ENCODE measurements around the gene SLC6A7.

The SLC6A7 gene

DNA sequence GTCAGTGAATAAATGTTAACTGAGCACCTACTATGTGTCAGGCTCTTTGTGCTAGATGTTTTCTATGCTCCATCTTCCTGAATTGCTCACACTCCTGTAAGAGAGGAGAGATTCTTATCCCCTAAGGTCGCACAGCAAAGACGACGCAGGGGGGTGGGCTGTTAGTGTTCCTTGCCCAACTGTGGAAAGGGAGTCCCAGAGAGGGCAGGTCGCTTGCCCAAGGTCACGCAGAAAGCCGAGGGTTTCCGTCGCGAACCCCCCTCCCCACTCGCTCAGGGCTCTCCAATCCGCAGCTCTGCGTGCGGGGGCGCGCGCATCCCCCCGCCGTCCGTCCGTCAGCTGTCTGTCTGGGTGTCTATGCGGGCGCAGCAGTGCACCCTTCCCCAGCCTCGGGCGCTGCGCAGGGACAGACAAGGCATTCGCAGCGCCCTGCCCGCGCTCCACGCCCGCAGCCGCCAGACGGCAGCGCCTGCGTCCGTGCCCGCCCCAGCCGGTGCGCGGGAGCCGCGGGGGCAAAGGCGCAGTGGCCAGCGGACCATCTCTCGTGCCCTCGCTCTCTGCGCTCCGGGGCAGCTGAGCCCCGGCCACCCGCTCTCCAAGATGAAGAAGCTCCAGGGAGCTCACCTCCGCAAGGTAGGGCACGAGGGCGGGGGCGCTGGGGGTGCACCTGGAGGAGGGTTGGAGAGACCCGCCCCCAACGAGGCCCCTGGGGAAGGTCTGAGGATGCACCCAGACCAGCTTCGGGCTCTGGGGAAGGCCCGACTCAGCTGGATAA lies at the start of gene SLC6A7:
Gene SLC6A7 (plus strand): TSS at position 335 of the 775 bp plus-strand sequence. CDS start 266 bp downstream, at position 601.
- H3K4me3 ChIP-seq, result no peak within 1 kb of the TSS
- no peak within 1 kb of the TSS for H3K27ac ChIP-seq

DNA sequence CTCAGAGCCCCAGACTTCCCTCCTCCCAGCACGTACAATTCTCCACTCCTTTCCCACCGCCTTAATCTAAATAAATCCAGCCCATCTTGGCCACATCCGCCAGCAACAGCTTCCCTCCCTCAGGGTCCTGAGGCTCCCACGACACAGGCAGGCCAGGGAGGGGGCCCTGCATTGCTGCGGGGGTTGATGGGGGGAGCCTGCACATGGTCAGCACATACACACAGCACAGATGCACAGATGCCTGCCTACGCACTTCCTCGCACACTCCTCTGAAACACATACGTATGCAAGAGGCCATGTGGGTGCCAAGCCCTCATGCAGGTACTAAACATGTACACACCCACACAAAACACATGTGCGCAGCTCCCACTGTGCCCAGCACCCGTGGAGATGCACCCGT lies 49.0 kb upstream of the SLC6A7 start:
- no peak overlapping the region for H3K4me3 ChIP-seq
- H3K27ac ChIP-seq, result peak overlapping the region in 19 of 21 experiments; percentile 8 to 89 (median 76)

DNA sequence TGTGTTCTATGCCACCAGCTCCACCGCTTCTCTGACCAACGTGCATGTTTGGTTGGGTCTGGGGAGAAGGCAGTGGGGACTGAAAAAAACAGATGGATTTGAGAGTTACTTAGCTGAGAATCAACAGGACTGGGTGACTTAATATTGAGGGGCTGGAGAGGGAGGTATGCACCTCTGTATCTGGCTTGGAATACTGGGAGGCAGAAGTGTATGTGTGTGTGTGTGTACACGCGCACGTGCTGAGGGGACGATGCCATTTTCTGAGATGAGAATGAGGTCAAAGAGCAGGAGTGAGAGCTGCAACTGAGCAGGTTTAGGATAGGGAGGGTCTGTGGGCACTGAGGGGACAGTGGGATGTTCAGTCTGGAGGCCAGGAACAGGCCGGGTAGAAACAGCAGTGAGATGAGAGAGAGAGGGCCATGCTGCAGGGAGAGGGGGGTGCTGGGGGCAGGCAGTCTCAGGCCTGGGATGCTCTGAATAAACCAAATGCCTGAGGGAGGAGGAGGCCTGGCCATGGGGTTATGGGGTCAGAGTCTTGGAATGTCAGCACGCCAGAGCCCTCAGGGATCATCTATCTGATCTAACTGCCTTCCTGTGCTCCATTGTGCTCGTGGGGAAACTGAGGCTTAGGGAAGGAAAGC lies 48.2 kb upstream of the SLC6A7 start:
- H3K27ac ChIP-seq, result peak overlapping the region in 18 of 21 experiments; percentile 2 to 89 (median 70)
- no peak overlapping the region for H3K4me3 ChIP-seq

DNA sequence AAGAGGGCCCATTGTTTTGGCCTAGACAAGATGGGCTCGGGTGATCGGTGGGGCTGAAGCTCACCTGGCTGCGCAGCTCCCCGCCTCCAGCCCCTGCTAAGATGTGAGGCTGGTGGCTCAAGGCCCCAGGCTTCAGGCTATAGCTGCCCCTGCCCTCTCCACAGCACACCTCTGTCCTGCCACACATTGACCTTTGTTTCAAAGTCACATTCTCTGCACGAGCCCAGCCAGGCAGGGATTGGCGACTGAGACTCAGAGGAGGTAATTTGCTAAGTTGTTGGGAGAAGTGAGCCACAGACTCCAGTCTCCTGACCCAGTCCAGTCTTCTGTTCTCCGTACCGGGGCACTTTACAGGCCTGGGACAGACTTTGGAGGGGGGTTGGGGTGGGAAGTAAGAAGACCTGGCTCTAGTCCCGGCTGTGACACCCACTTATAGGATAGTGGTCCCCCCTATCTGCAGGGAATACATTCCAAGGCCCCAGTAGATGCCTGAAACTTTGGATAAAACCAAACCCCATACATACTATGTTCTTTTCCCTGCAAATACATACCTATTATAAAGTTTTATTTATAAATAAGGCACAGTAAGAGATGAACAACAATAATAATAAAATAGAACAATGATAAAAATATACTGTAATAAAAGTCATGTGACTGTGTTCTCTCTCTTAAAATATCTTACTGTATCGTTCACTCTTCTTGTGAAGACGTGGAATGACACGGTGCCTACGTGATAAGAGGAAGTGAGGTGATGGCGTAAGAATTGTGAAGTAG lies 47.5 kb upstream of the SLC6A7 start:
- Histone ChIP-seq H3K4me3 (no peak overlapping the region), H3K27ac (peak overlapping the region in 18 of 21 experiments; percentile 2 to 89 (median 74))

DNA sequence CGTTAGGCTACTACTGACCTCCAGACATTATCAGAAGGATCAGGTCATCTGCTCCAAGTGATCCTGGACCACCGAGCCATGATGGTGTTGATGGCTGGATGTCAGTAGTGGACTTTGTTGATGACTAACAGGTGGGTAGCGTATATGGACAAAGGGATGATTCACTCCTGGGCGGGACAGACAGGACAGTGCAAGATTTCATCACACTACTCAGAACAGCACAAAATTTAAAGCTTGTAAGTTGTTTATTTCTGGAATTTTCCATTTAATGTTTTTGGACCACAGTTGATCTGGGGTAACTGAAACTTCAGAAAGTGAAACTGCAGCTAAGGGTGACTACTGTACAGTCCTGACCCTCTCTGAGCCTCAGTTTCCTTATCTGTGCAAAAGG lies 46.9 kb upstream of the SLC6A7 start:
- H3K4me3 ChIP-seq, result no peak overlapping the region
- H3K27ac ChIP-seq, result peak overlapping the region in 17 of 21 experiments; percentile 18 to 89 (median 78)

DNA sequence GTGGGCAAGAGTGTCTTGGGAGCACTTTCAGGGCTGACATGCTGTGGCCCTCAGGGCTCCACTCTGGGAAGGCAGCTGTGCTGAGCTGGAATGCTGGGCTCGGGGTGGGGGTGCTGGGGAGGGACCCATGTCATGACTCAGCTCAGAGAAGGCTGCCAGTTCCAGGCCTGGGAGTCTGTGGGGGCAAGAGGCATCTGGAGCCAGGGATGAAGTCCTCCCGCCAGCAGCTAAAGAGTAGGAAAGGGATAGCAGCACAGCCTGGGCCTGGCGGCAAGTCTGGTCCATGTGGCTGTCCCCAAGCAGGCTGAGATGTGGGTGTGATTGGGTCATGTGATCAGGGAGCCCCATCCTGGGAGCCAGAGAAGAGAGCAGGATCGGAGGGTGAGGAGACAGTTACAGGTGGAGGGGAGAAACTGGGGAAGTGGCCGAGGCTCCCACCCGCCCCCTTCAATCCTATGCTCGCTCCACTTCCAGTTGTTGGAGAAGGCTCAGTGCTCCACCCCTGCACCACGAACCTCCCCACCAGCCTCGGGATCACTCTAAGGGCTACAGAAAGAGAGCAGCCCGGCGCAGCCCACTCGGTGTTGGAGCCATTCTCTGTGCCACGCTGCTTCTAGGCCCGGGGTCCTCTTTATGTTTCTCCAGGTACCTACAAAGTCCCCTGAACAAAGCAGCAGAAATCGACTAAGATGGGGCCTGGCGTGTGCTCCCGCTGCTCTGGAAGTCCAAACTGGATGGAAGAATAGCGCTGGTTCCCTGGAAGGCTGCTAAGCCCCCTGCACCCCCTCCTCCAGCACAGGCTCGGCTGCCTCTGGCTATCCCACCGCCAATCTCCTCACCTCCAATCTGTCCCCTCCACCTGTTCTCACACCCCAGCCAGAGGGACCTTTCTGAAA lies 46.3 kb upstream of the SLC6A7 start:
- H3K4me3 ChIP-seq, result no peak overlapping the region
- H3K27ac ChIP-seq, result peak overlapping the region in 20 of 21 experiments; percentile 38 to 89 (median 76)

DNA sequence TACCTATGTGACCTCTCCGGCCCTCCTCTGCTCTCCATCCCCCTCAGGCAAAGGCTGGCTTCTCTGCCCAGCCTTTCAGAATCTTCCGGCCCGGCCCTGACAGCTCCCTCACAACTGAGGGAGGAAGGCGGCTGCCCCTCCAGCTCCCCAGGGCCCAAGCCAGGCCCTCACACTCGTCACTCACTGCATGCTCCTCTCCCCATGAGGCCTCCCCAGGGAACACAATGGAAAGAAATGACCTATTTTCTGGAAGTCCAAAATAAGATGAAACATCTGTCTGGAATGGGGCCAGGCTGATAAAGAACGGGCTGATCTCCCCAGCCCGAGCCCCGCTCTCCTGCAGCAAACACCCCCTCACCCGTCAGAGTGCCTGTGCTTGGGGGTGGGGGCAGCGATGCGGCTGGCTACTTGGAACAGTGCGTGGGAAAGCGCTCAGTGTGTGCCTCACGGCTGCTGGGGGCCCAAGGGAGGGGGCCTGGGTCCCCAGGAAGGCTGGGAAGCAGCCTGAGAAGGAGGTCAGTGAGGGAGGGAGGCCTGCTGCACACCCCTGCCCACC lies 45.5 kb upstream of the SLC6A7 start:
- Histone ChIP-seq H3K4me3 (no peak overlapping the region), H3K27ac (peak overlapping the region in 20 of 21 experiments; percentile 51 to 89 (median 76))

DNA sequence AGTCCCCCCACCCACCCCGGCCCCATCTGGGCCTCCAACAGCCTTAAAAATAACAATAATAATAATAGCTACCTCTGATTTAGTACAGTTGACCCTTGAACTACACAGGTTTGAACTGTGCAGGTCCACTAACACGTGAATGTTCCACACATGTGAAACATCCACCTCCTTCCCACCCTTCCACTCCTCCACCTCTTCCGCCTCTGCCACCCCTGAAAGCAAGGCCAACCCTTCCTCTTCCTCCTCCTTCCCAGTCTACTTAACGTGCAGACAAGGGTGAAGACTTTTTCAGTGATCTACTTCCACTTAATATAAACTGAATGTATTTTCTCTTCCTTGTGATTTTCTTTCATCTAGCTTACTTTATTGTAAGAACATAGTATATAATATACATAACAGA lies 45.0 kb upstream of the SLC6A7 start:
- Histone ChIP-seq H3K27ac (peak overlapping the region in 20 of 21 experiments; percentile 13 to 89 (median 74)), H3K4me3 (no peak overlapping the region)

DNA sequence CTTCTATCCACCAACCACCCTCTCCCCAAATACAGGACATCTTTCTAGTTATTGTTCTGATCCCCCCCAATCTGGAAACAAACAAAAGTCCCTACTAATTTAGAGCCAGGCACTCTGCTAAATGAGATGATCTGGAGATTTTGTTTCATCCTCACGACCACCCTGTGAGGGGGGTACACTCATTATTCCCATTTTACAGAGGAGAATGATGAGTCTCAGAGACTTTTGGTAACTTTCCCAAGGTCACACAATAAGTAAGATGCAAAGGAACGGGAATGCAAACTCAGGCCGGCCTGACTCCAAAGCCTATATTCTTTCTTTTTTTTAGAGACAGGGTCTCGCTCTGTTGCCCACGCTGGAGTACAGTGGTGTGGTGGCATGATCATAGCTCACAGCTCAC lies 43.6 kb upstream of the SLC6A7 start:
- Histone ChIP-seq H3K27ac (peak overlapping the region in 5 of 21 experiments; percentile 38 to 82 (median 74)), H3K4me3 (no peak overlapping the region)

DNA sequence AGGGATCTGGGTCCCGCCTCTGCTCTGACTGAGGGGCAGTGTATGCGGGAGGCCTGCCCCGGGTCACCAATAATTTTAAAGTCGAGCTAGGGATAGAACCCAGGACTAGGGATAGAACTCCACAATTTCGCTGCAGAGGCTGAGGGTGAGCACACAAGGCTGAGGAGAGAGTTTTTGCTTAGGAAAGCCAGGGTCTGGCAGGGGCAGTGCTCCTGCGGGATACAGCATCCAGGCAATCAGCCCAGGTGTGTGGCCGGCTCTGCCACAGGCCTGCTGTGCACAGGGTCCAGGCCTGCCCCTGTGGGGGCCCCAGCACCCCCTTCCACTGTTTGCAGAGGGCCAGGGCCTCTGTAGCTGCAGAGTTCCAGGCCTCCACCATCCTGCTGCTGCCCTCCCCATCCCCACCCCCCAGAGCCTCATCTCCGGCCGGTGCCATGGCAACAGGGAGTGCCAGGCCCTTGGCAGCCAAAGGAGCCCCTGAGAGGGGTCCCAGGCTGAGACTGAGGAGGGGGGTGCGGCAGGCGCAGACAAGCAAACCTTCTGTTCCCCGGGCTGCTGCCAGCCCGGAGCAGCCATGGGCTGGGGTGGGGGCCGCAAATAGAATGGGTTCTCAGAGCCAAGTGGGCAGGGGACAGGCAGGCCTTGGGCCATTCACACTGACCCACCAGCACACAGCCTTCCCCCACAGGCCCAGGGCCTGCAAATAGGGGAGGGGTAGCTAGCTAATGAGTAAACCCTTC lies 42.8 kb upstream of the SLC6A7 start:
- peak overlapping the region in 13 of 21 experiments; percentile 6 to 81 (median 51) for H3K27ac ChIP-seq
- H3K4me3 ChIP-seq, result no peak overlapping the region

DNA sequence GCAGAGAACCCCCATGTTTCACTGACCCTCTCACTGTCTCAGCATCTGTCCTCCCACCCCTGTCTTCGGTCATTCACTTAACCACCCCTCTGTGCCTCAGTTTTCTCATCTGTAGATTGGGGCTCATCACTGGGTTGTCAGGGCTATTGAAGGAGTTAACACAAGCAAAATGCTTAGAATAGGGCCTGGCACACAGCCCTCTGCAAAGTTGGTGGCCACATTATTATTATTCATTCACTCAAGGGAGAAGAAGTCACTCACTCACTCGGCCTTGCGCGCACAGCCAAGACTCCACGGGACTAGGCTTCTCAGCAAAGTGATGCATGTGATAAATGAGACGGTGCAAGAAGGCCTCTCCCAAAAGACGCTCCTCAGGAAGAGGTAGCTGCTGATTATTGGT lies 42.2 kb upstream of the SLC6A7 start:
- Histone ChIP-seq H3K27ac (peak overlapping the region in 11 of 21 experiments; percentile 6 to 81 (median 57)), H3K4me3 (no peak overlapping the region)

DNA sequence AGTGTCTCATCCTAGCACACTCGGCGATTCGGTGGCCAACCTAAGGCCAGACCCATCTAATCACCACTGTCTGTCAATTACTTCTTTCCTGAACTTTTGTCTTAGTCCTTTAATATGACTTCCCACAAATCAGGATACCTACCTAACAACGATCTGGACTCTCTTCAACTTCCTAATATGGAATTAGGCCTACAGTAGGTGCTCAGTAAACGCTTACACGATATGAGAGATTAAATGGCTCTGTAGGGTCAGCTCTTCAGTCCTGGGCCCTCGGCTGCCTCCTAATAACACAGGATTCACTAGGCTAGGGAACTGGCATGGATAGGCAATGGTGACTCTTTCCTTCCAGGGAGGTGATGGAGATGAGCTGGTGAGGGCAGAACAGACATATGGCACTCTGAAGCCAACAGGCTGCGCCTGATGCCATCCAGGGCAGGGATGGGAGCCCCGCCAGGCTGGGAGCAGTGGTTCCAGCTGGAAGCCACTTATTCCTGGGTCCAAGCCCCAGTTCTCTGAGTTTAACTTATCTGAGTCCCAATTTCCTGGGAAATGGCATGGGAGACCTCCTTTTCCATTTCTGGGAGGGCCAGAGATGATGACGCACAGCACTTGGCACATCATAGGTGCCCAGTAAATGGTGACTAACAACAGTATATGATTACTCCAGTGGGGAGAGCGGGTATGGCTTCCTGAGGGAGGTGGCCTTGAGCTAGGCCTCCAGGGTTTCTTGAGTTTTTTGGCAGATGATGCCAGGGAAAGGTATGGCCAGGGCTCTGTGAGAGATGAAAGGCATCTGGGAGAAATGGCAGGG lies 41.5 kb upstream of the SLC6A7 start:
- peak overlapping the region in 13 of 21 experiments; percentile 17 to 81 (median 57) for H3K27ac ChIP-seq
- H3K4me3 ChIP-seq, result no peak overlapping the region

DNA sequence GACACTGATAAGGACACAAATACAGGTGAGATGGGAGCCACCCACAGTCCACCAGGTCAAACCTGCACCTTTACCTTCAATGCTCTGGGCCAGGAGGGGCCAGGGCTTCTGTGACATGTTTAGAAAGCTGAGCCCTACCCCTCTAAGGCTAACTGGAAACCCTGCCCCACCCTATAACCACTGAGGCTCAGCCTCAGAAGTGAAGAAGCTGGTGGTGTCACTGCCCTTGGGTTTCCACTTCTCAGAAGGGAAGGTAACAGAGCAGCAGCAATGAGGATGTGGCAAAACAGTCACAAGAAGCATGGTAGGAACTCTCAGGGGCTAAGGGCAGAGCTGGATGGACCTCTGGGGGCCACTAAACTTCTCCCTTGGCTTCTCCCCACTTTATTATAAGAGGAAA lies 40.2 kb upstream of the SLC6A7 start:
- peak overlapping the region in 11 of 21 experiments; percentile 7 to 81 (median 44) for H3K27ac ChIP-seq
- no peak overlapping the region for H3K4me3 ChIP-seq

DNA sequence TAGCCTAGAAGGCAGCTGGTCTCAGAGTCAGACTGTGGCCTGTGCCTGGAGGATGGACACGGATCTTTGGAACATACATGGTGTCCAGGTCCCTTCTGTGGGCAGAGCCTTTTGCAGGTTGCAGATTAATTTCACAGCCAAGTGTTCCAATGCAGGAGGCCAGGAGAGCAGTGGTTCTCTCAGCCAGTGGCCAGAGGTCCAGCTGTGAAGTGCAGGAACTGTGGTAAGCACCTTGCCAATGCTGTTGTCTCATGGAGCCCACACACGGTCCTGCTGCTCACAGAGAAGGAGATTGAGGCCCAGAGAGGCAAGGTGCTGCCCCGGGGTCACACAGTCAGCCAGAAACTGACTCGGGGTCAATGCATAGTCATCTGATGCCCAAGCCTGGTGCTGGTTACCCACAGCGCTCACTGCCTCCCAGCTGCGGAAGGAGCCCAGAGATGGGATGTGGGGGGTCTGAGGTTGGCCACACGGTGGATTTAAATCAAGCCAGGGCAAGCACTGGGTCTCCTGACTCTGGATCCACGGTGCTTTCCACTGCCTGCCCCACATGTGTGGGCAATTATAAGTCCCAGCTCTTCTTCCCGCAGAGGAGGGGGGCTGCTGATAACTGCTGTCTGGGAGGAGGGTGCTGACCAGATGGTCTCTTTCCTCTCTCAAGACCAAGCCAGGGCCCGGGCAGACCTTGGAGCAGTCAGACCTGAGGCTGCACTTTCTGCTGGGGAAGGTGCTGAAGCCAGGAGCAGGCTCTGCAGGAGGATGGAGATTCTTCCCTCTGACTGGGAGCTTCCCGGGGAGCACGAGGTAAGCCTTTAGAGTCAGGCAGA lies 37.0 kb upstream of the SLC6A7 start:
- Histone ChIP-seq H3K27ac (peak overlapping the region in 16 of 21 experiments; percentile 2 to 88 (median 67)), H3K4me3 (peak overlapping the region; percentile 25 to 43 (median 33))

DNA sequence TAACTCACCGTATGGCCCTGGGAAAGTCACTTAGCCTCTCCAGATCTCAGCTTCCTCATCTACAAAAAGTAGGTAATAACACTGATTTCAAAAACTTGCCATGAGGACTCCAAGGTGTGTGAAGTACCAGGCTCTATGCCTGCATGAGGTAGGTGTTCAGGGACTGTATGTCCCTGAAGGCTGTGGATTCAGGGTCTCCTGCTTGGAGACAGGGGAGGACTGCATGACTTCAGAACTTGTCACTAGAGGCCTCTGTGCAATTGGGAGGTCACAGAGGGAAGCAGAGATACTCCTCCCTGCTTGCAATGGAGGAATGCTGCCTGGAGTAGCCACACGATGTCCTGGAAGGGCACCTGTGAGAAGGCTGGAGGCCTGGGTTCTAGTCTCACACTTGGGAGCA lies 36.4 kb upstream of the SLC6A7 start:
- peak overlapping the region; percentile 25 to 43 (median 33) for H3K4me3 ChIP-seq

DNA sequence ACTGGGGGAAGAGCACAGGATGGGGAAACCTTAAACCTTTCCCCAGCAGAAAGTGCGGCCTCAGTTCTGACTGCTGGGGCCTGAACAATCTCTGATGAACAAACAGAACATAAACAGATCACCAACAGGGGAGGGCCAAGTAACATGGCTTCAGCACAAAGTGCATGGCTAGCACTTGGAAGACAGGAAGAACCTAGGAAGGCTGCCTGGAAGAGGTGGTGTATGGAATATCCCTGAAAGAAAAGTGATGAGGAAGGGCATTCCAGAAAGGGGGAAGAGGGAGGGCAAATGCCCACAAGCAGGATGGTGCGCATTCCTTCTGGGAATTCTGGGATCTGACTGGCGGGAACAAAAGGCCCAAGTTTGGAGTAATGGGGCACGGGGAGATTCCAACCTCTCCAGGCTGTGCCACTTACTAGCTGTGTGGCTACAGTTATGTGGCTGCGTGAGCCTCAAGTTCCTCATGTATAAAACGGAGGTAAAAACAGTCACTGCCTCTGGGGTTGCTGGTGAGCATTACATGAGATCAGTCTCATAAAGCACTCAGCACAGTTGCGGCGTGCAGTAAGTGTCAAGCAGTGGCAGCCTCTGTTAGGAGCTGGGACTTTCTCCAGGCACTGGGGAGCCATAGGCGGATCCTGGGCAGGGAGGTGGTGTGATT lies 35.8 kb upstream of the SLC6A7 start:
- H3K27ac ChIP-seq, result peak overlapping the region in 18 of 21 experiments; percentile 56 to 88 (median 75)
- peak overlapping the region; percentile 25 to 43 (median 33) for H3K4me3 ChIP-seq

More for the DNA sequence above, 36.4 kb upstream of the SLC6A7 start:
- peak overlapping the region in 15 of 21 experiments; percentile 18 to 88 (median 74) for H3K27ac ChIP-seq

Data from skin epidermis (tissue), 12 donors.